GM23338 (cell line): ENCODE results near the gene EXOC2. TPM values are rescaled to one million over a fixed set of nuclear protein-coding genes. Genes with fewer than 3 reads are reported as not detected.

ENCODE experiments used
- ATAC-seq: fragments of 200-7000 bp; cut with Tn5 transposase; 3 replicates; pipeline ENCODE4 v1.9.1; 2020
- DNase-seq: peaks from one replicate; pipeline ENCODE4 v3.0.0-alpha.2; 2015; ENCODE audit warnings: low spot score
- H2AFZ ChIP-seq: fragments of 200-600 bp; sonication (generic); 2 replicates; pipeline ENCODE4 v1.8.0; 2016; ENCODE audit warnings: antibody characterized with exemption, mild to moderate bottlenecking, moderate library complexity
- H3F3A ChIP-seq: fragments of 200-600 bp; sonication (generic); replicated peaks from 2 replicates; pipeline ENCODE4 v1.8.0; 2017; ENCODE audit warnings: antibody characterized with exemption, mixed run types, low read depth
- H3K27ac ChIP-seq: fragments of 200-600 bp; sonication (generic); 2 replicates; pipeline ENCODE4 v1.6.1; 2016; ENCODE audit warnings: low read depth
- H3K27me3 ChIP-seq: fragments of 200-600 bp; sonication (generic); 2 replicates; pipeline ENCODE4 v1.8.0; 2016; ENCODE audit warnings: mild to moderate bottlenecking, mixed run types, moderate library complexity; ENCODE audit not compliant: insufficient read depth
- H3K36me3 ChIP-seq: fragments of 200-600 bp; sonication (generic); 2 replicates; pipeline ENCODE4 v1.8.0; 2016; ENCODE audit warnings: mild to moderate bottlenecking; ENCODE audit not compliant: insufficient read depth
- H3K4me1 ChIP-seq: fragments of 200-600 bp; sonication (generic); 2 replicates; pipeline ENCODE4 v1.8.0; 2016; ENCODE audit warnings: mild to moderate bottlenecking, moderate library complexity; ENCODE audit not compliant: insufficient read depth
- H3K4me2 ChIP-seq: fragments of 200-600 bp; sonication (generic); 2 replicates; pipeline ENCODE4 v1.7.1; 2017; ENCODE audit warnings: mixed run types
- H3K4me3 ChIP-seq: fragments of 200-600 bp; sonication (generic); 2 replicates; pipeline ENCODE4 v1.6.1; 2016; ENCODE audit warnings: mixed run types
- H3K79me2 ChIP-seq: fragments of 200-600 bp; sonication (generic); replicated peaks from 2 replicates; pipeline ENCODE4 v1.8.0; 2017; ENCODE audit warnings: mild to moderate bottlenecking; ENCODE audit not compliant: insufficient read depth
- H3K9me2 ChIP-seq: fragments of 200-600 bp; sonication (generic); 2 replicates; pipeline ENCODE4 v1.8.0; 2017; ENCODE audit not compliant: insufficient read depth
- H4K20me1 ChIP-seq: fragments of 200-600 bp; sonication (generic); replicated peaks from 2 replicates; pipeline ENCODE4 v1.8.0; 2017; ENCODE audit warnings: mild to moderate bottlenecking; ENCODE audit not compliant: insufficient read depth
- H3K27ac Mint-ChIP-seq: 2 replicates; pipeline ENCODE4 v1.8.0; 2020; ENCODE audit warnings: inconsistent platforms, mild to moderate bottlenecking, moderate library complexity, mixed read lengths
- H3K27me3 Mint-ChIP-seq: 3 replicates; pipeline ENCODE4 v1.8.0; 2022; ENCODE audit warnings: low read depth, mild to moderate bottlenecking, moderate library complexity, mixed read lengths, inconsistent platforms; ENCODE audit not compliant: insufficient read depth, poor library complexity
- H3K36me3 Mint-ChIP-seq: 3 replicates; pipeline ENCODE4 v1.8.0; 2021; ENCODE audit warnings: low read depth, mild to moderate bottlenecking, inconsistent platforms, moderate library complexity, mixed read lengths
- H3K4me1 Mint-ChIP-seq: 3 replicates; pipeline ENCODE4 v1.8.0; 2020; ENCODE audit warnings: mild to moderate bottlenecking, inconsistent platforms, mixed read lengths
- H3K4me3 Mint-ChIP-seq: 3 replicates; pipeline ENCODE4 v1.8.0; 2021; ENCODE audit warnings: moderate library complexity, mild to moderate bottlenecking, inconsistent platforms, mixed read lengths
- H3K9me3 Mint-ChIP-seq: 3 replicates; pipeline ENCODE4 v1.8.0; 2020; ENCODE audit warnings: moderate library complexity, mild to moderate bottlenecking, inconsistent platforms, mixed read lengths
- CREB1 ChIP-seq: fragments of 250-450 bp; sonication (Bioruptor Pico); IDR thresholded peaks from 2 replicates; pipeline ENCODE4 v1.5.0; 2020; ENCODE audit warnings: low read depth, mild to moderate bottlenecking, moderate library complexity
- EZH2phosphoT487 ChIP-seq: fragments of 200-600 bp; sonication (generic); IDR thresholded peaks from one replicate; pipeline ENCODE4 v1.8.1; 2018; ENCODE audit warnings: antibody characterized with exemption; ENCODE audit not compliant: unreplicated experiment
- JUNB ChIP-seq: IDR thresholded peaks from one replicate; pipeline ENCODE4 v1.6.1; 2016; ENCODE audit warnings: antibody characterized with exemption; ENCODE audit not compliant: unreplicated experiment
- NANOG ChIP-seq: IDR thresholded peaks from 2 replicates; pipeline ENCODE4 v1.6.1; 2016; ENCODE audit warnings: antibody characterized with exemption, borderline replicate concordance
- POLR2AphosphoS5 ChIP-seq: IDR thresholded peaks from 2 replicates; pipeline ENCODE4 v1.6.1; 2016; ENCODE audit warnings: antibody characterized with exemption, low read depth
- STAT1 ChIP-seq: IDR thresholded peaks from one replicate; pipeline ENCODE4 v1.6.1; 2016; ENCODE audit warnings: antibody characterized with exemption; ENCODE audit not compliant: unreplicated experiment
- ZNF114 ChIP-seq: fragments of 250-450 bp; sonication (Bioruptor Pico); IDR thresholded peaks from 2 replicates; pipeline ENCODE4 v1.5.0; 2020; ENCODE audit warnings: mild to moderate bottlenecking, moderate library complexity
- ZNF331 ChIP-seq: fragments of 250-450 bp; sonication (Bioruptor Pico); IDR thresholded peaks from 2 replicates; pipeline ENCODE4 v1.5.0; 2020; ENCODE audit warnings: low read depth, mild to moderate bottlenecking, moderate library complexity
- polyA plus RNA-seq: library from polyadenylated mRNA; unstranded; fragments of >200 nt; fragmentation: Nextera tagmentation; extraction: Ambion mirVana; gene quantifications from 2 replicates; pipeline ENCODE4 v1.2.1, GENCODE V29; 2016
- total RNA-seq: library from RNA; depleted of rRNA; stranded (reverse); fragments of >200 nt; shearing (Covaris generic); gene quantifications from 2 replicates; pipeline ENCODE4 v1.2.3, GENCODE V29; 2014
- TF ChIP-seq, protein P1 (sequence below), 2 experiments: fragments of 200-600 bp in 1 of 2; sonication (generic) in 1 of 2; conservative IDR thresholded peaks; 2 replicates each; pipeline versions ENCODE4 v1.5.1 to v1.6.1; 2016 to 2017; ENCODE audit warnings: antibody characterized with exemption in 2 of 2, low read depth in 2 of 2, mild to moderate bottlenecking in 2 of 2, moderate library complexity in 1 of 2
- TF ChIP-seq, protein P2 (sequence below): fragments of 250-450 bp; sonication (Bioruptor Pico); IDR thresholded peaks from 2 replicates; pipeline ENCODE4 v1.5.0; 2020; ENCODE audit warnings: mild to moderate bottlenecking, moderate library complexity

Gene EXOC2
- total and polyA plus RNA-seq, 2 experiments from 2014 or later: 28.7 to 93.6 TPM

DNA sequence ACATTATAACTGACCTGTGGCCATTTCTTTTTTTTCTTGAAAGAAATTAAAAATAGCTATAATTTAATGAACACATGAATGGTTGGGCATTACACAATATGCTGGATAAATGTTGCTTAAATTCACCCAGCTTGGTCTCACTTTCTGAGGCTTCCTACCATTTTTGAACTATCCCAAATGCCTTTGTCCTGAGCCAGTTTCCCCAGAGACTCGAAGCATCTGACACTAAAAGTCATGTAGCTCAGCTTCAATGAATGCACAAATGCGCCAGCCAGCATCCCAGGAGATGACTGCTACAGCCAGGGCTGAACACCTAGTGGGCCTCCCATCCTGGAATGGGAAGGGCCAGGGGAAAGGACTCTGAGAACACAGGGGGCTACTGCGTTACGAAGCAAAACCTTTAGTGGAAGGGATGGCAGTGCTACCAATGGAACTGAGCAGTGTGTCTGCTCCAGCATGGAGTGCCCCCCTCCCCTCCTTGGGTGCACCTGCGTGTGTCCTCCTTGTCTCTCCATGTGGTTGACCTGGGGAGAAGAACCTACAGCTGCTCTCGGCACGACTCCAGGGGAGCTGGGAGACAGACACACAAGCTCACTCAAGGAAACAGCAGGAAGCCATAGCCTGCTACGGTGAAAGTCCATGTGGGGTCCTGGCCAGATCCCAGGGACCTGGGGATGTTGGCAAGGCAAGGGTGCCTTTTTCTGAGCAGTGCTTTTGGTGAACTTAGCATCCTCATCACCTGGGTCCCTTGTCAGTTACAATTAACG is 240.5 kb downstream of the EXOC2 start:
- Histone ChIP-seq H3K4me1 (no peaks in the 10 kb centered on the region), H2AFZ (peak overlapping the region; percentile 38; the same call in 1 of the 2 replicates), H3K27me3 (no peaks in the 10 kb centered on the region), H3K79me2 (no peaks in the 10 kb centered on the region), H3F3A (no peaks in the 10 kb centered on the region), H3K4me2 (no peak overlapping the region), H3K4me3 (no peak overlapping the region), H4K20me1 (no peaks in the 10 kb centered on the region), H3K27ac (no peak overlapping the region), H3K9me2 (0 out of 2 replicates have a peak, but pooled peaks cover 4% of the 10 kb centered on the region), H3K36me3 (no peaks in the 10 kb centered on the region; the same call in 1 of the 2 replicates)
- DNase-seq: no peak
- Mint-ChIP-seq H3K9me3 (peaks cover 38% of the 10 kb centered on the region), H3K36me3 (peaks cover 20% of the 10 kb centered on the region), H3K27ac (no peak overlapping the region), H3K27me3 (peaks cover 6% of the 10 kb centered on the region), H3K4me1 (peaks cover 8% of the 10 kb centered on the region), H3K4me3 (no peak overlapping the region)
- no peak for ATAC-seq
- no peak for TF ChIP-seq CREB1 (CRISPR knock-in tag)
- no peak for TF ChIP-seq EZH2phosphoT487
- TF ChIP-seq STAT1: no peak
- no peak for TF ChIP-seq NANOG
- TF ChIP-seq POLR2AphosphoS5: no peak
- TF ChIP-seq, protein P1, sequence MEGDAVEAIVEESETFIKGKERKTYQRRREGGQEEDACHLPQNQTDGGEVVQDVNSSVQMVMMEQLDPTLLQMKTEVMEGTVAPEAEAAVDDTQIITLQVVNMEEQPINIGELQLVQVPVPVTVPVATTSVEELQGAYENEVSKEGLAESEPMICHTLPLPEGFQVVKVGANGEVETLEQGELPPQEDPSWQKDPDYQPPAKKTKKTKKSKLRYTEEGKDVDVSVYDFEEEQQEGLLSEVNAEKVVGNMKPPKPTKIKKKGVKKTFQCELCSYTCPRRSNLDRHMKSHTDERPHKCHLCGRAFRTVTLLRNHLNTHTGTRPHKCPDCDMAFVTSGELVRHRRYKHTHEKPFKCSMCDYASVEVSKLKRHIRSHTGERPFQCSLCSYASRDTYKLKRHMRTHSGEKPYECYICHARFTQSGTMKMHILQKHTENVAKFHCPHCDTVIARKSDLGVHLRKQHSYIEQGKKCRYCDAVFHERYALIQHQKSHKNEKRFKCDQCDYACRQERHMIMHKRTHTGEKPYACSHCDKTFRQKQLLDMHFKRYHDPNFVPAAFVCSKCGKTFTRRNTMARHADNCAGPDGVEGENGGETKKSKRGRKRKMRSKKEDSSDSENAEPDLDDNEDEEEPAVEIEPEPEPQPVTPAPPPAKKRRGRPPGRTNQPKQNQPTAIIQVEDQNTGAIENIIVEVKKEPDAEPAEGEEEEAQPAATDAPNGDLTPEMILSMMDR (conservative IDR thresholded peaks at IDR 0.05; ENCODE audit: low read depth in 2 of 2): no peak
- no peak for TF ChIP-seq JUNB
- TF ChIP-seq, protein P2, sequence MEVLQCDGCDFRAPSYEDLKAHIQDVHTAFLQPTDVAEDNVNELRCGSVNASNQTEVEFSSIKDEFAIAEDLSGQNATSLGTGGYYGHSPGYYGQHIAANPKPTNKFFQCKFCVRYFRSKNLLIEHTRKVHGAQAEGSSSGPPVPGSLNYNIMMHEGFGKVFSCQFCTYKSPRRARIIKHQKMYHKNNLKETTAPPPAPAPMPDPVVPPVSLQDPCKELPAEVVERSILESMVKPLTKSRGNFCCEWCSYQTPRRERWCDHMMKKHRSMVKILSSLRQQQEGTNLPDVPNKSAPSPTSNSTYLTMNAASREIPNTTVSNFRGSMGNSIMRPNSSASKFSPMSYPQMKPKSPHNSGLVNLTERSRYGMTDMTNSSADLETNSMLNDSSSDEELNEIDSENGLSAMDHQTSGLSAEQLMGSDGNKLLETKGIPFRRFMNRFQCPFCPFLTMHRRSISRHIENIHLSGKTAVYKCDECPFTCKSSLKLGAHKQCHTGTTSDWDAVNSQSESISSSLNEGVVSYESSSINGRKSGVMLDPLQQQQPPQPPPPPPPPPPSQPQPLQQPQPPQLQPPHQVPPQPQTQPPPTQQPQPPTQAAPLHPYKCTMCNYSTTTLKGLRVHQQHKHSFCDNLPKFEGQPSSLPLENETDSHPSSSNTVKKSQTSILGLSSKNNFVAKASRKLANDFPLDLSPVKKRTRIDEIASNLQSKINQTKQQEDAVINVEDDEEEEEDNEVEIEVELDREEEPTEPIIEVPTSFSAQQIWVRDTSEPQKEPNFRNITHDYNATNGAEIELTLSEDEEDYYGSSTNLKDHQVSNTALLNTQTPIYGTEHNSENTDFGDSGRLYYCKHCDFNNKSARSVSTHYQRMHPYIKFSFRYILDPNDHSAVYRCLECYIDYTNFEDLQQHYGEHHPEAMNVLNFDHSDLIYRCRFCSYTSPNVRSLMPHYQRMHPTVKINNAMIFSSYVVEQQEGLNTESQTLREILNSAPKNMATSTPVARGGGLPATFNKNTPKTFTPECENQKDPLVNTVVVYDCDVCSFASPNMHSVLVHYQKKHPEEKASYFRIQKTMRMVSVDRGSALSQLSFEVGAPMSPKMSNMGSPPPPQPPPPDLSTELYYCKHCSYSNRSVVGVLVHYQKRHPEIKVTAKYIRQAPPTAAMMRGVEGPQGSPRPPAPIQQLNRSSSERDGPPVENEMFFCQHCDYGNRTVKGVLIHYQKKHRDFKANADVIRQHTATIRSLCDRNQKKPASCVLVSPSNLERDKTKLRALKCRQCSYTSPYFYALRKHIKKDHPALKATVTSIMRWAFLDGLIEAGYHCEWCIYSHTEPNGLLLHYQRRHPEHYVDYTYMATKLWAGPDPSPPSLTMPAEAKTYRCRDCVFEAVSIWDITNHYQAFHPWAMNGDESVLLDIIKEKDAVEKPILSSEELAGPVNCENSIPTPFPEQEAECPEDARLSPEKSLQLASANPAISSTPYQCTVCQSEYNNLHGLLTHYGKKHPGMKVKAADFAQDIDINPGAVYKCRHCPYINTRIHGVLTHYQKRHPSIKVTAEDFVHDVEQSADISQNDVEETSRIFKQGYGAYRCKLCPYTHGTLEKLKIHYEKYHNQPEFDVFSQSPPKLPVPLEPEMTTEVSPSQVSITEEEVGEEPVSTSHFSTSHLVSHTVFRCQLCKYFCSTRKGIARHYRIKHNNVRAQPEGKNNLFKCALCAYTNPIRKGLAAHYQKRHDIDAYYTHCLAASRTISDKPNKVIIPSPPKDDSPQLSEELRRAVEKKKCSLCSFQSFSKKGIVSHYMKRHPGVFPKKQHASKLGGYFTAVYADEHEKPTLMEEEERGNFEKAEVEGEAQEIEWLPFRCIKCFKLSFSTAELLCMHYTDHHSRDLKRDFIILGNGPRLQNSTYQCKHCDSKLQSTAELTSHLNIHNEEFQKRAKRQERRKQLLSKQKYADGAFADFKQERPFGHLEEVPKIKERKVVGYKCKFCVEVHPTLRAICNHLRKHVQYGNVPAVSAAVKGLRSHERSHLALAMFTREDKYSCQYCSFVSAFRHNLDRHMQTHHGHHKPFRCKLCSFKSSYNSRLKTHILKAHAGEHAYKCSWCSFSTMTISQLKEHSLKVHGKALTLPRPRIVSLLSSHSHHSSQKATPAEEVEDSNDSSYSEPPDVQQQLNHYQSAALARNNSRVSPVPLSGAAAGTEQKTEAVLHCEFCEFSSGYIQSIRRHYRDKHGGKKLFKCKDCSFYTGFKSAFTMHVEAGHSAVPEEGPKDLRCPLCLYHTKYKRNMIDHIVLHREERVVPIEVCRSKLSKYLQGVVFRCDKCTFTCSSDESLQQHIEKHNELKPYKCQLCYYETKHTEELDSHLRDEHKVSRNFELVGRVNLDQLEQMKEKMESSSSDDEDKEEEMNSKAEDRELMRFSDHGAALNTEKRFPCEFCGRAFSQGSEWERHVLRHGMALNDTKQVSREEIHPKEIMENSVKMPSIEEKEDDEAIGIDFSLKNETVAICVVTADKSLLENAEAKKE (CRISPR knock-in tag): no peak
- no peak for TF ChIP-seq ZNF331 (CRISPR knock-in tag)
- TF ChIP-seq ZNF114 (CRISPR knock-in tag): no peak
